HepG2 (cell line): ENCODE data around the gene RPS2. TPM values are rescaled to one million over a fixed set of nuclear protein-coding genes. Genes with fewer than 3 reads are reported as not detected.

Source experiments
- ADNP ChIP-seq: sonication (generic); formaldehyde crosslinking; IDR thresholded peaks from 2 replicates; pipeline ENCODE4 v1.4.0; 2020; ENCODE audit warnings: missing genetic modification reagents
- ASH2L ChIP-seq: fragments of 300-600, 200-600 bp; sonication (generic); IDR thresholded peaks from 2 replicates; pipeline ENCODE4 v1.7.0; 2017; ENCODE audit warnings: low read depth, mild to moderate bottlenecking, moderate library complexity, mixed read lengths, low read length; ENCODE audit not compliant: insufficient read length
- E2F1 ChIP-seq: sonication (generic); formaldehyde crosslinking; IDR thresholded peaks from 2 replicates; pipeline ENCODE4 v1.5.0; 2020; ENCODE audit warnings: missing genetic modification reagents
- EEA1 ChIP-seq: sonication (generic); formaldehyde crosslinking; IDR thresholded peaks from 2 replicates; pipeline ENCODE4 v1.5.1; 2020; ENCODE audit warnings: mild to moderate bottlenecking, missing genetic modification reagents, borderline replicate concordance
- ETV6 ChIP-seq: sonication (generic); formaldehyde crosslinking; conservative IDR thresholded peaks from 2 replicates; pipeline ENCODE4 v1.4.0; 2020; ENCODE audit warnings: missing genetic modification reagents
- HNRNPUL1 ChIP-seq: fragments of 200-400 bp; formaldehyde crosslinking; IDR thresholded peaks from 2 replicates; pipeline ENCODE4 v1.6.1; 2017; ENCODE audit warnings: low read depth, mild to moderate bottlenecking, low read length, moderate library complexity
- POLR2G ChIP-seq: fragments of 200-400 bp; formaldehyde crosslinking; IDR thresholded peaks from 2 replicates; pipeline ENCODE4 v1.6.1; 2018; ENCODE audit warnings: mild to moderate bottlenecking, low read depth, low read length, moderate library complexity
- SALL2 ChIP-seq: sonication (generic); formaldehyde crosslinking; IDR thresholded peaks from 2 replicates; pipeline ENCODE4 v1.8.1; 2023; ENCODE audit warnings: mild to moderate bottlenecking, missing genetic modification reagents, inconsistent platforms
- SNAI1 ChIP-seq: sonication (generic); formaldehyde crosslinking; IDR thresholded peaks from 2 replicates; pipeline ENCODE4 v1.5.0; 2020; ENCODE audit warnings: mild to moderate bottlenecking, missing genetic modification reagents, borderline replicate concordance
- XRCC5 ChIP-seq: fragments of 200-400 bp; formaldehyde crosslinking; optimal IDR thresholded peaks from 2 replicates; pipeline ENCODE3; 2017; ENCODE audit warnings: mild to moderate bottlenecking, low read length
- ZBTB7A ChIP-seq: sonication (generic); formaldehyde crosslinking; IDR thresholded peaks from 2 replicates; pipeline ENCODE4 v1.8.0; 2022; ENCODE audit warnings: mild to moderate bottlenecking, missing genetic modification reagents
- ZNF264 ChIP-seq: sonication (generic); formaldehyde crosslinking; IDR thresholded peaks from 2 replicates; pipeline ENCODE4 v1.4.0; 2020; ENCODE audit warnings: missing genetic modification reagents
- ZNF317 ChIP-seq: sonication (generic); formaldehyde crosslinking; IDR thresholded peaks from 2 replicates; pipeline ENCODE4 v1.5.0; 2020; ENCODE audit warnings: mild to moderate bottlenecking, missing genetic modification reagents
- ZNF343 ChIP-seq: sonication (generic); formaldehyde crosslinking; IDR thresholded peaks from 2 replicates; pipeline ENCODE4 v1.4.0; 2020; ENCODE audit warnings: mild to moderate bottlenecking, missing genetic modification reagents
- ZNF619 ChIP-seq: sonication (generic); formaldehyde crosslinking; IDR thresholded peaks from 2 replicates; pipeline ENCODE4 v1.4.0; 2020; ENCODE audit warnings: mild to moderate bottlenecking, missing genetic modification reagents
- ZNF7 ChIP-seq: IDR thresholded peaks from 2 replicates; pipeline ENCODE4 v1.6.1; 2016; ENCODE audit warnings: missing biosample characterization, missing genetic modification reagents
- ZNF781 ChIP-seq: sonication (generic); formaldehyde crosslinking; IDR thresholded peaks from 2 replicates; pipeline ENCODE4 v1.5.1; 2020; ENCODE audit warnings: borderline replicate concordance, mild to moderate bottlenecking, missing genetic modification reagents; ENCODE audit errors: not compliant biosample characterization
- polyA plus RNA-seq, 8 experiments: library from polyadenylated mRNA; depleted of rRNA in 3 of 8; stranded (reverse) in 7 of 8; unstranded in 1 of 8; fragments of >200 nt; fragmentation: Illumina TruSeq in 4 of 8; extraction: Trizol in 4 of 8; gene quantifications; 2 replicates each; pipeline versions ENCODE4 v1.2.1 to v1.2.3, GENCODE V29; 2011 to 2016; ENCODE audit warnings: low read depth in 4 of 8, missing spikeins in 1 of 8, mixed read lengths in 1 of 8; ENCODE audit not compliant: insufficient read depth in 1 of 8
- total RNA-seq, 5 experiments: library from RNA; depleted of rRNA; stranded (reverse); fragments of >200 nt; fragmentation: Illumina TruSeq; extraction: Trizol; gene quantifications; 2 replicates each; pipeline ENCODE4 v1.2.3, GENCODE V29; 2016; ENCODE audit warnings: low read depth in 1 of 5
- TF ChIP-seq, protein P1 (sequence below): sonication (generic); formaldehyde crosslinking; IDR thresholded peaks from 2 replicates; pipeline ENCODE4 v1.8.0; 2022; ENCODE audit warnings: mild to moderate bottlenecking, missing genetic modification reagents, moderate library complexity
- TF ChIP-seq, protein P2 (sequence below): sonication (generic); formaldehyde crosslinking; conservative IDR thresholded peaks from 2 replicates; pipeline ENCODE4 v1.8.0; 2022; ENCODE audit warnings: low read depth, missing genetic modification reagents
- TF ChIP-seq, protein P3 (sequence below): fragments of 450-650 bp; IDR thresholded peaks from 2 replicates; pipeline ENCODE4 v1.6.1; 2017; ENCODE audit warnings: mild to moderate bottlenecking
- TF ChIP-seq, protein P4 (sequence below): sonication (generic); formaldehyde crosslinking; IDR thresholded peaks from 2 replicates; pipeline ENCODE4 v1.8.0; 2022; ENCODE audit warnings: missing genetic modification reagents, mild to moderate bottlenecking, inconsistent platforms, borderline replicate concordance

The RPS2 gene
- total and polyA plus RNA-seq, 2 of the 13 experiments (the other 11 are each of a cell fraction or from before 2014, with no cell fraction given) = 1,908 to 4,514 TPM

DNA sequence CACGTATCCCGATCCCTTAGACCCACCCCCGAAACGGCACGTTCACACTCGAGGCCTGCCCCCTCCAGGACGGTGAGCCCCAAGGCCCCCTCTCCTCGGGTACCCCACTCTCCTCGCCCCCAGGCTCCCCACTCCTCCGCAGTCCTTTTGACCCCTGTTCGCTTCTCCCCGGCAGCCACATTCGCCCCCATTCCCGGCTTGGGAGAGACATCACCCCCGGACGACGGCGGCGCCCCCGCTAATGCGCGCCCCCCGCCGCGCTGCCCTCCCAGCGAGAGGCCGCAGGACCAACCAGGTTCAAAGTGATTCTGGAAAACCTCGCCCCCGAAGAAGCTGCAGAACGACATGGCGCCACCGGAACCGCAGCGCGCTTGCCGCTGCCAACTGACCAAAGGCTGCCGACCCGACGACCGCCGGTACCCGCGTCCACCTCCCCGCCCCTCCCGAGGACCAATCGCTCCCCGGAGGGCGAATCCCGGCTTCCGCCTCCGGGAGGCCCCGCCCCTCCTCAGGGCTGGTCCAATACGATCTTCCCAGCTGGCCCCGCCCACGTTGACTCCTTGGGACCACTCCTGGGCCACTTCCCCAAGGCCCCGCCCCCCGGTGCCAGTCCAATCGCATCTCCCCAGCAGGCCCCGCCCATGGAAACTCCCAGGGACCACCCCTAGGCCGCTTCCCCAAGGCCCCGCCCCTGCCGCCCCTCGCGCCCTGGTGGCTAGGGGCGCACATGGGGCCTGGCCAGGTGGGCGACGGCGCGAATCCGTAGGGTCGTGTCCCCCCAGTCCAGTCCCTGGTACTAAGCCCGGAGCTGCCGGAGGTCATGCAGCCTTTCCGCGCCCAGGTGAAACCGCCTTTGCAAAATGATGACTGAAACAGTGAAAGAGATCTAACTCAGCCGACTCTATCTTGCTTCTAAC lies 21.6 kb downstream of the RPS2 start, which contains the start of gene MSRB1 (continued):
- 0 out of 2 replicates have a peak, but pooled peaks have one; percentile 77 for TF ChIP-seq SNAI1 (CRISPR knock-in tag)
- peak; percentile 76; the same call in 1 of the 2 replicates for TF ChIP-seq ZBTB7A (CRISPR knock-in tag)
- TF ChIP-seq ZNF781 (CRISPR knock-in tag) = peak; percentile 37
- peak; percentile 69 for TF ChIP-seq ASH2L
- peak; percentile 95 for TF ChIP-seq POLR2G
- TF ChIP-seq, protein P1, sequence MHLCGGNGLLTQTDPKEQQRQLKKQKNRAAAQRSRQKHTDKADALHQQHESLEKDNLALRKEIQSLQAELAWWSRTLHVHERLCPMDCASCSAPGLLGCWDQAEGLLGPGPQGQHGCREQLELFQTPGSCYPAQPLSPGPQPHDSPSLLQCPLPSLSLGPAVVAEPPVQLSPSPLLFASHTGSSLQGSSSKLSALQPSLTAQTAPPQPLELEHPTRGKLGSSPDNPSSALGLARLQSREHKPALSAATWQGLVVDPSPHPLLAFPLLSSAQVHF (CRISPR knock-in tag) = no peak
- no peak for TF ChIP-seq EEA1 (CRISPR knock-in tag)
- no peak for TF ChIP-seq HNRNPUL1
- 0 out of 2 replicates have a peak, but pooled peaks have one; percentile 45 for TF ChIP-seq SALL2 (CRISPR knock-in tag)
- TF ChIP-seq, protein P2, sequence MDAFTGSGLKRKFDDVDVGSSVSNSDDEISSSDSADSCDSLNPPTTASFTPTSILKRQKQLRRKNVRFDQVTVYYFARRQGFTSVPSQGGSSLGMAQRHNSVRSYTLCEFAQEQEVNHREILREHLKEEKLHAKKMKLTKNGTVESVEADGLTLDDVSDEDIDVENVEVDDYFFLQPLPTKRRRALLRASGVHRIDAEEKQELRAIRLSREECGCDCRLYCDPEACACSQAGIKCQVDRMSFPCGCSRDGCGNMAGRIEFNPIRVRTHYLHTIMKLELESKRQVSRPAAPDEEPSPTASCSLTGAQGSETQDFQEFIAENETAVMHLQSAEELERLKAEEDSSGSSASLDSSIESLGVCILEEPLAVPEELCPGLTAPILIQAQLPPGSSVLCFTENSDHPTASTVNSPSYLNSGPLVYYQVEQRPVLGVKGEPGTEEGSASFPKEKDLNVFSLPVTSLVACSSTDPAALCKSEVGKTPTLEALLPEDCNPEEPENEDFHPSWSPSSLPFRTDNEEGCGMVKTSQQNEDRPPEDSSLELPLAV = no peak
- peak; percentile 15; the same call in 1 of the 2 replicates for TF ChIP-seq E2F1 (CRISPR knock-in tag)
- TF ChIP-seq XRCC5 = peak; percentile 40
- no peak for TF ChIP-seq ZNF7
- TF ChIP-seq ZNF264 (CRISPR knock-in tag) = no peak
- TF ChIP-seq, protein P3, sequence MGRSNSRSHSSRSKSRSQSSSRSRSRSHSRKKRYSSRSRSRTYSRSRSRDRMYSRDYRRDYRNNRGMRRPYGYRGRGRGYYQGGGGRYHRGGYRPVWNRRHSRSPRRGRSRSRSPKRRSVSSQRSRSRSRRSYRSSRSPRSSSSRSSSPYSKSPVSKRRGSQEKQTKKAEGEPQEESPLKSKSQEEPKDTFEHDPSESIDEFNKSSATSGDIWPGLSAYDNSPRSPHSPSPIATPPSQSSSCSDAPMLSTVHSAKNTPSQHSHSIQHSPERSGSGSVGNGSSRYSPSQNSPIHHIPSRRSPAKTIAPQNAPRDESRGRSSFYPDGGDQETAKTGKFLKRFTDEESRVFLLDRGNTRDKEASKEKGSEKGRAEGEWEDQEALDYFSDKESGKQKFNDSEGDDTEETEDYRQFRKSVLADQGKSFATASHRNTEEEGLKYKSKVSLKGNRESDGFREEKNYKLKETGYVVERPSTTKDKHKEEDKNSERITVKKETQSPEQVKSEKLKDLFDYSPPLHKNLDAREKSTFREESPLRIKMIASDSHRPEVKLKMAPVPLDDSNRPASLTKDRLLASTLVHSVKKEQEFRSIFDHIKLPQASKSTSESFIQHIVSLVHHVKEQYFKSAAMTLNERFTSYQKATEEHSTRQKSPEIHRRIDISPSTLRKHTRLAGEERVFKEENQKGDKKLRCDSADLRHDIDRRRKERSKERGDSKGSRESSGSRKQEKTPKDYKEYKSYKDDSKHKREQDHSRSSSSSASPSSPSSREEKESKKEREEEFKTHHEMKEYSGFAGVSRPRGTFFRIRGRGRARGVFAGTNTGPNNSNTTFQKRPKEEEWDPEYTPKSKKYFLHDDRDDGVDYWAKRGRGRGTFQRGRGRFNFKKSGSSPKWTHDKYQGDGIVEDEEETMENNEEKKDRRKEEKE = no peak
- TF ChIP-seq, protein P4, sequence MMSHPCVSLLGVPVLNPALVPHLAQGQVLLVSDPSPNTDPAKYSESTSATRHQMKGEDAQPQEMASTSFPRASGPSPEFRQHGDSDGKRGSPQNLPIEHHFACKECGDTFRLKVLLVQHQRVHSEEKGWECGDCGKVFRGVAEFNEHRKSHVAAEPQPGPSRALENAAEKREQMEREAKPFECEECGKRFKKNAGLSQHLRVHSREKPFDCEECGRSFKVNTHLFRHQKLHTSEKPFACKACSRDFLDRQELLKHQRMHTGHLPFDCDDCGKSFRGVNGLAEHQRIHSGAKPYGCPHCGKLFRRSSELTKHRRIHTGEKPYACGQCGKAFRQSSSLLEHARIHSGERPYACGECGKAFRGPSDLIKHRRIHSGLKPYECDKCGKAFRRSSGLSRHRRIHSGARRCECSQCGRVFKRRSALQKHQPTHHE = peak; percentile 77; the same call in 1 of the 2 replicates
- peak; percentile 52; the same call in 1 of the 2 replicates for TF ChIP-seq ZNF317
- TF ChIP-seq ETV6 (CRISPR knock-in tag) = no peak
- TF ChIP-seq ZNF619 = no peak
- peak; percentile 76 for TF ChIP-seq ZNF343 (CRISPR knock-in tag)
- TF ChIP-seq ADNP (CRISPR knock-in tag) = no peak
